HG02938 (cell line): ENCODE data around the gene MICOS13.
"Not testable (repeated sequence)": the region's sequence is repeated elsewhere in the genome, so short reads cannot be mapped to it uniquely, and the experiment has no call there.

Experiments used
- ATAC-seq: cut with Tn5 transposase; IDR thresholded peaks from one replicate; pipeline ENCODE4 v1.9.1; 2021; ENCODE audit warnings: mild to moderate bottlenecking, moderate library complexity; ENCODE audit not compliant: unreplicated experiment

MICOS13 gene

DNA sequence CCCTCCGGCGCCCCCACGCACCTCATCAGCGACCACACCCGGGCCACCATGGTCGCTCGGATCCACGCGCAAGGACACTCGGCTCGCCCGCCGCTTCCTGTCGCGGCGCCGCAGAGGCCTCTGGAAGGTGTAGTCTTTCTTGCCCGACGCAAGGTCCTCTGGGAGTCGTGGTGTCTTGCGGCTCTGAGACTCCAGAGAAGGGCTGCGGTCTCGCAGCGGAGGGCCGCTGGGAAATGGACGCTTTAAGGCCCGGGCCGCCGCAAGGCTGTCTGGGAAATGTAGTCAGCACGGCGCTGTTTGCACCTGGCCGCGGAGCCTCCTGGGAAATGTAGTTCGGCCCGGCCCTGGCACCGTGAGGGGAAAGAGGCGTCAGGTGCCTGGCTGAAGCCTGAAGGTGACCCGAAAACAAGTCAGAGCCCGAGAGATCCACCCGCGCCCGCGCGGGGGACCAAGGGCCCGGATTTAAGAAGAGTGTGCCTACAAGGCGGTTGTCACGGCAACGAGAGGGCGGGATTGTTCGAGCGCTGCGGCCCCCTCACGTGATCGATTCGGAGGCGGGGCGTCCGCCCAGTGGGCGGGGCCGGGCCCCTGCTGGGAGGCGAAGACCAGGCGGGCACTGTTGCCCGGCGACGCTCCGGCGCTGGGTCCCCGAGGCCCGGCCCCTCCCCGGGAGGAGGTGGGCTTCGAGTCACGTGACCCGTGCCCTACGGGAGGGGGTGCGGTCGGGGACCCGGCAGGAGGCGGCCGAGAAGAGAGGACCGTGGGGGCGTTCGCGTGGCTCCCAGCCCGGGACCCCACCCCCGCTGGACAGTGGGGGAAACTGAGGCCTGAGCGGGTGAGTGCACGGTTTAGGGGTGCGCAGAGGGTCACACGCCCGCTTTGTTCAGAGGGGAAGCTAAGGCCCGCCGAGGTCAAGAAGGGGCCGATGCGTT, at the start of gene MICOS13, which contains the start of gene HSD11B1L:
TSS of gene MICOS13 (minus strand) at position 80 of the 932 bp plus-strand sequence. CDS start at position 50, 30 bp downstream.
TSS of gene HSD11B1L (plus strand) at position 591 of the 932 bp plus-strand sequence. CDS start 3,806 bp downstream, outside the sequence.
- peak; percentile 86 for ATAC-seq

DNA sequence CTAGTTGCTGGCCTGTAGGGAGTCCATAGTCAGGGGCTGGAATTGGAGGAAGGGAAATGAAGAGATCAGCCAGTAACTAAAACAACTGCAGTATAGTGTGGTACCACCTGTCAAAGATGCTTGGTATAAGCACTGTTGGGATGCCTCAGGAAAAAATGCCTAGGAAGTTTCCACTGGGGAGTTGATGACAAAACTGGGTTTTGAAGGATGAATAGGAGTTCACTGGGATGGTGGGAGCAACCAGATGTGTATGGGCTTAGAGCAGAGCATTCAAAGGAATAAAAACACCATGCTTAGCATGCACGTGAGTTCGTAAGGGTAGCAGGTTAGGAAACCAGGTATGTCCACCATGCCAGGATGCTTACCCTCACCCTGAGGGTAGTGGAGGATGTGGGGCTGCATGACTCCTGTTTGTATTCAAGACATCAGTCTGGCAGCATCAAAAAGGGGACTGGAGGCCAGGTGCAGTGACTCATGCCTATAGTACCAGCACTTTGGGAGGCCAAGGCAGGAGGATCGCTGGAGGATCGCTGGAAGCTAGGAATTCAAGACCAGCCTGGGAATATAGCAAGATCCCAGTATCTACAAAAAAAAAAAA, 47.2 kb upstream of the MICOS13 start:
- ATAC-seq, result no peak

GRCh38 chr19:5719961-5720790, 39.9 kb upstream of the MICOS13 start, which contains the start of the genes CATSPERD and LONP1:
Gene CATSPERD, plus strand, starts transcription at chr19:5720637. Its CDS starts 101 bp downstream, at chr19:5720738.
Gene LONP1, minus strand, starts transcription at chr19:5720146. Its CDS starts 14 bp downstream, at chr19:5720132.
- ATAC-seq, result peak; percentile 88

DNA sequence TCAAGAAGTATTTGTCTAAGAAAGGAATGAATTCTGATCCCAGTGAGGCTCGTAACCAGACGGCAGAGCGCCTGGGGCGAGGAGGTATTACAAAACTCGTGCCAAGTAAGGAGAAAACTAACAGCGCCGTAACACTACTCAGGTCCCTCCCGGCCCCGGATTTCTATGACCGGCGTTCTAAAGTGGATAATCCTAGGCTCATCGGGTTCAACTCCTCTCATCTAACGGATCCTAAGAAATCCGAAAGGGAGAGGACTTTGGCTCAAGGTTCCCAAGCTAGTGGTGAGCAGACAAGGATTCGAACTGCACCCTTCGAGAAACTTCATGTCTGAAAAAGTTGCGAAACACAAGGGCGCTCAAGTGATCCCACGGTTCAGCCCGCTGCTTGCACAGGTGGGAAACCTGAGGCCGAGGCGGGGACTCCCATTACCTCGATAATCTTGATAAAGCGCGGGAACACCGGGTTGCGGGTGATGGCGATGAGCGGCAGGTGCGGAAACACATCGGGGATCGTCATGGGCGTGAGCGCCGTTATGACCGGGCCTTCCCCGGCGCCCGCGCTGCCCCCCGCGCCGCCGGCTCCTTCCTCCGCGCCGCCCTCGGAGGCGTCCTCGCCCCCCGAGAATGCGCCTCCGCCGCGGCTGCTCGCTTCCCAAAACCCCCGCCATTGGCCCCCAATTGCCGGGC, 39.1 kb upstream of the MICOS13 start:
- no peak for ATAC-seq

DNA sequence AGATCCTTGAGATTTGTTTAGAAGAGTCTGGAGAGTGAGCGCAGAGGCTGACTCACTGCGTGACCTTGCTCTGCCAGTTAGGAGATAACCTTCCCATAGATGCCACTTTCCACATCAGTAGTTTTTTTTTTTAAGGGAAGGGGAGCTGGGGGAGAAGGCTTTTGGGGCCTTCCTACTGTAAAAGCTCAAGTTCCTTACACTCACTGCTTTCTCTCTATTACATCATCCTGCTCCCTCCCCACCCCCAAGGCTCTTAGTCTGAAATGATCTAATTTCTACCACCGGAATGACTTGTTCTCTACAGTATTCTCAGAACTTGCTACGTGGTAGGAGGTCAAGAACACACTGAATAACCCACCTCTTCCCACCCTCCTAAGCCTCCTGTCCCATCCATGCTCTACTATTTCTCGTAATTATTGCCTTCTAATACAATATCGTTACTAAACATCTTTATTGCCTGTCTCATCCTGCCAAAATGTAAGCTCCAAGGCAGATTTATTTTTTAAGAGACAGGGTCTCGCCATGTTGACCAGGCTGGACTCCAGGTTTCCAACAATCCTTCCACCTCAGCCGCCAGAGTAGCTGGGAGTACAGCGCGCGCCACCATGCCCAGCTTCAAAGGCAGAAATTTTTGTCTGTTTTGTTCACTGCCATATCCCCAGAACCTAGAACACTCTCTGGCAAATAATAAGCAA, 38.4 kb upstream of the MICOS13 start:
- ATAC-seq, result no peak

GRCh38 chr19:5718037-5718578, 37.8 kb upstream of the MICOS13 start:
- no peak for ATAC-seq

DNA sequence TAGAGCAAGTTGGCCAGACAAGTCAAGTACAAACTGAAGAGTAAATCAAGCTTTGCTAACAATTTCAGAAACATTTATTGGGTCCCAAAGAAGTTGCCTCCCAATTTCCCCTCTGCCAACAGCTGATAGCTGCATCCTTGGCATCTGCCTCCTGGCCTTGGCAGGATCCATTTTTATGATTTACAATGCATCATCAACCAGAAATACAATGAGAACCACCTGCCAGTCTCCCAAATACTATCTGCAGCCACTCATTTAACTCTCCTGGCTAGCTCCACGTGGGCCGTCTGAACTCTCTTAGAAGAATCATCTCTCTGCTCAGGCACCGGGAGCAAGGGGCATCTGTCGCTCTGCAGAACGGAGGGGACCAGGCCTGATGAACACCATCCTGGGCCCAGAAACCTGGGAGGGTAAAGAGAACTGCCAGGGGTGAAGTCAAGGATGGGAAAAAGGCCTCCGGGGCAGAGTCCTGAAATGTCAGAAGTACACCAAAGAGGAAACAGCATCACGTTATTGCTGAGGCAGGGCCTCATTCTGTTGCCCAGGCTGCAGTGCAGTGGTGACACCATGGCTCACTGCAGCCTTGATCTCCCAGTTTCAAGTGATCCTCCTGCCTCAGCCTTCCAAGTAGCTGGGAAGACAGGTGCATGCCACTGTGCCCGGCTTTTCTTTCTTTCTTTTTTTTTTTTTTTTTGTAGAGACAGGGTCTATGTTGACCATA, 37.1 kb upstream of the MICOS13 start:
- ATAC-seq, result no peak

GRCh38 chr19:5714816-5715215, 34.5 kb upstream of the MICOS13 start:
- no peak for ATAC-seq

GRCh38 chr19:5713228-5713627, 32.9 kb upstream of the MICOS13 start:
- no peak for ATAC-seq

DNA sequence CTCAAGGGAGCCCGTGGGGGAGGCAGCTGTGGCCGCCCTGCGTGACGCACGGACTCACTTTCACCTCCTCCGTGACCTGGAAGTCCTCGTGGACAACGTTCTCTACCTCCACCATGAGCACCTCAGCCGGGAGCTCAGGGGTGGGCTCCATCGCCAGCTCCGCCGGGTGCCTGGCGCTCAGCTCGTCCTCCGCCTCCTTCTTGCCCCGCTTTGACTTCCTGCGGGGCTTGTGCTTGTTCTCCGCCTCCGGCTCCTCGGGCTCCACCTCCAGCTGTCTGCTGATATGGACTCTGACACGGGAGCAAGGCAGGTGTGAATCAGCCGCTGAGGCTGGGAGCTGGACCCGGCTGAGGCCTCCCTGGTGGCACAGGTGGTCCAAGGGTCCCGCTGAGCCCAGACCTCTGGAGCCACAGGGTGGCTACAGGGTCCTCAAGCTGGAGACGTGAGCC, 31.4 kb upstream of the MICOS13 start:
- ATAC-seq, result no peak

DNA sequence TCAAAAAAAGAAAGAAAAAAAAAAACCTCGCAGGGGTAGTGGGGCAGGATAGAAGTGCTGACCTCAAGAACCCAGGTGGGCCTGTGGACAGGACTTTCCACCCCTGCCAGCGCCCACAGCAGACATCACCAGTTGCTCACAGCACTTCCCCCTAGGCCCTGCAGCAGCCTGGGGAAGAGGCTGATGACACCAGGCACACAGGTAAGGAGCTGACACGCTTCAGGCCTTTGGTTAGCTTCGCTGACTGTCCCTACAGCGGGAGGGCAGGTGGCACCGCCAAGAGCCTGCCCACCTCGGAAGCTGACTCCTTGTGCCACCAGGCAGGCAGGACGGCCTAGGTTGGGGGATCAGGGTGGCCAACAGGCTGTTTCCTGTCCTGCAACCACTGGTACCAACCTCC, 30.7 kb upstream of the MICOS13 start:
- ATAC-seq, result no peak

DNA sequence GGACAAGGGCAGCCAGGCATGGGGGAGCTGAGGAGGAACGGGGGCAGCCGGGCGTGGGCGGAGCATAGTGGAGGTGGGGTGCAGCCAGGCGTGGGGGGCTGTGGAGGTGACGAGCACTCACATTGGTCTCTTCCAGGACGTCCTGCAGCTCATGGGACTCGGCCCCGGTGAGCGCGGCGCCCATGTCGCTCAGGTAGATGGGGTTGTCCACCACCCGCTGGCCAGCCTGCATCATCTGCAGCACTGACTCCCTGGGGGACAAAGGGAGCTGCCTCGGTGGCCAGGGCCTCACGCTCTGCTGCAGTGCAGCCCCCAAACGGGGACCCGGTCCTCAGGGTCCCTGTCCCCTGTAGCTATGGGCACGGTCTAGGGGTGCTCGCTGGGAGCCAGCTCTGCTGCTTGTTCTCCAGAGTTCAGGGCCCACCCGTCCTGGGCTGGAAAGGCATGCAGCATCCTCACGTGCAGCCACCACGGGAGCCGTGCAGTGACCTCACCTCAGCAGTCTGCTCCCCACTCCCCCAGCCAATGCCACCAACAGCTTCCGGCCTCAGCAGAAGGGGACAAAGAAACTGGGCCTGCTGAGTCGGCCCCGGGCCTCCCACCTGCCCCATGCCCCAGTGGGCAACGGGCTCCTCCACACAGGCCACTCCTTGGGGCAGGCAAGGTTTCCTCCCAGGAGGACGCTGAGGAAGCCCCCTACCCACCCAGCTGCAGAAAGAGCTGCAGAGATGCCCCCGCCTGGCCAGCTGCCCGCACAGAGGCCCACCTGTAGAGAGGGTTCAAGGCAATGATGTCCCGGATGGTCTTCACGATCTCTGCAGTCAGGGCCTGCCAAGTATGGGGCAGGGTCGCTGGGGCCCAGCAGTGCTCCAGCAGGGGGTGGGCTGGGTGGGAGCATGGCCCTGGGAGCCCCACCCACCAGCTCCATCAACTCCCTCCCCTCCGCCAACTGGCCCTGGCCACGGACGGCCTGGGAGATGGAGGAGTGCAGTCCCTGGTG, 27.6 kb upstream of the MICOS13 start:
- ATAC-seq, result no peak

DNA sequence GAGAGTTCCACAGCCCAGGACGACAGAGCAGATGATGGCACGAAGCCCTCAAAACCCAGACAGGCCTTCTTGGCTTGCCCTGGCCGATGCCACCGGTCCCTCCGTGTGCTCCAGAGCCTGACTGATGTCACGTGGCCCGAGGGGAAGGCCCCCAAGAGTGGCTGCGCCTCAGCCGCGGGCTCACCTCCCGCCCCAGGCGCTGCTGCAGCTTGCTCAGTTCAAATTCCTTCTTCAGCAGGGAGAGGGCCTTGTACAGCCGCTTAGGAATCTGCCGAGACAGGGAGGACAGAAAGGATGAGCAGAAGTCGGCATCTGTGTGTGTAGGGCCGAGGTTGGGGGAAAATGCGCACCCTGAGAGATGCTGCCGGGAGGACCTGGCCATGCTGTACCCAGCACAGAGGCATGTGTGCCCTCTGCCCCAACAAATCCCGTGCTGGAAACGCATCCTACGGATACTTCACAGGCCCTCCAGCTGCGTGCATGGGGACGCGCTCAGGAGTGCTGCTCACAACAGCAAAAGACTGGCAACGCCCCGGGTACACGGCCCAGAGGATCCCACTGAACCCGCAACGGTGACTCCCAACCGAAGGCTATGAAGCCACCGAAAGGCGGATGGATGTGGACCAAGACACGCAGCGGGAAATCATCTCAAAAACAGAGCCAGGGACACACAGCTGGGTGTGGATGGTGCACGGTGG, 26.7 kb upstream of the MICOS13 start:
- no peak for ATAC-seq

GRCh38 chr19:5705552-5705951, 25.2 kb upstream of the MICOS13 start:
- ATAC-seq, result no peak

DNA sequence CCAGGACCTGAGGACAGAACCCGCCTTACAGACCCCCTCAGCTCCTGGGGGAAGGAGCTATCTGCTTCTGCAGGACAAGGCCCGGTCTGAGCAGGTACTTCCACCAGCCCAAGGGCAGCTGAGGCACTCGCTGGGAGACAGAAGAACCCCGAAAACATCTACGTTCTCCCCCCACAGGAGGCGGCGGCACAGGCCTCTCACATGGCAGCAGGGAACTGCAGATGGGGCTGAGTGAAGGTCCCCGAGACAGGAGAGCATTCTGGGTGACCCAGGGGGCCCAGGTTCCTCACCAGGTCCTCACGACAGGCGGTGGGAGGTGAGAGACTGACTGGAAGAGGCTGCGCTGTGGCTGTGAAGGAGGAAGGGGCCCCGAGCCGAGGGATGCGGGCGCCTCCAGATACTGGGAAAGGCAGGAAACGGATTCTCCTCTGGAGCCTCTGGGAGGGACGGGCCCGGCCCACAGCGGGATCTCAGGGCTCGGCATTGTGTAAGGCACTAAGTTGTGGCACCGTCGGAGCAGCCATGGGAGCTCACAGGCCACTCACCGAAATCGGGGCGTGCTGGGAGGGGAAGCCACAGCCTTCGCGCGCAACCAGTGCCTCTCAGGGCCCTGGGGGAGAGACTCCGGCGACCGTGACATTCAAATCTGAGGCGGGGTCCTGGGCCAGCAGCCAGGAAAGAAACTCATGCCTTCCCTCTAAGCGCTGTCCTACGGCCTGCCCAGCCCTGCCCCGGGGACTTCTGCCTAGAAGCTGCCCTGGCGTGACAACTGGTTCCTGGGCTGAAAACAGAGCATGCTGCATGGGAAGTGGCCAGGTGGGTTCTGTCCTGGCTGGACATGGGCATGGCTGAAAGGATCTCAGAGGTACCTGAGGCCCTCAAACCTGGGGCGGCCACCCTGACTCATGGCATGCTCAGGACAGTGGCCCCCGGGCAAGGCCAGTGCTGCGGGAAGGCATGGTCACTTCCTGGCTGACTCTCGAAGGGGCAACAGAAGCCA, 23.8 kb upstream of the MICOS13 start:
- no peak for ATAC-seq

- ATAC-seq, result not testable (repeated sequence)
Observed at GRCh38 chr19:5702053-5702410, 21.7 kb upstream of the MICOS13 start.
